ENCODE measurements around the gene BRINP1.
A peak's percentile ranks its signal among the peaks of the same experiment; 100 is the strongest.

The BRINP1 gene

GRCh38 chr9:119368681-119369581 is at the start of gene BRINP1:
Gene BRINP1, minus strand, starts transcription at chr9:119369435. Its CDS starts 56,080 bp downstream, at chr9:119313355.
- DNase-seq = peak; percentile 36

- DNase-seq = no peak
These were observed 49.5 kb upstream of the BRINP1 start for GRCh38 chr9:119418721-119419120.

- no peak for DNase-seq
These were observed 47.6 kb upstream of the BRINP1 start for GRCh38 chr9:119416793-119417192.

GRCh38 chr9:119412399-119412798 is 43.2 kb upstream of the BRINP1 start:
- DNase-seq = no peak

GRCh38 chr9:119409552-119409951 is 40.3 kb upstream of the BRINP1 start:
- no peak for DNase-seq

GRCh38 chr9:119400606-119401005 is 31.4 kb upstream of the BRINP1 start:
- no peak for DNase-seq

GRCh38 chr9:119398350-119398749 is 29.1 kb upstream of the BRINP1 start:
- no peak for DNase-seq

- DNase-seq = no peak
These were observed 22.6 kb upstream of the BRINP1 start for GRCh38 chr9:119391878-119392277.

- DNase-seq = peak; percentile 39
These were observed 6.7 kb upstream of the BRINP1 start for GRCh38 chr9:119375892-119376291.

GRCh38 chr9:119372951-119373350 is 3.7 kb upstream of the BRINP1 start:
- no peak for DNase-seq

- DNase-seq = no peak
These were observed 1.6 kb upstream of the BRINP1 start for GRCh38 chr9:119370816-119371215.

- DNase-seq = no peak
These were observed 588 bp upstream of the BRINP1 start for GRCh38 chr9:119369680-119370366.

- no peak for DNase-seq
These were observed 1.1 kb downstream of the BRINP1 start for GRCh38 chr9:119368179-119368578.

GRCh38 chr9:119367683-119368075 is 1.6 kb downstream of the BRINP1 start:
- DNase-seq = peak; percentile 13

GRCh38 chr9:119366909-119367682 is 2.1 kb downstream of the BRINP1 start:
- DNase-seq = no peak

- DNase-seq = peak; percentile 66
These were observed 3.8 kb downstream of the BRINP1 start for GRCh38 chr9:119365291-119366027.

GRCh38 chr9:119360237-119360636 is 9.0 kb downstream of the BRINP1 start:
- no peak for DNase-seq

GRCh38 chr9:119357336-119358096 is 11.7 kb downstream of the BRINP1 start:
- no peak for DNase-seq

- DNase-seq = no peak
These were observed 19.8 kb downstream of the BRINP1 start for GRCh38 chr9:119349351-119349825.

GRCh38 chr9:119343059-119343990 is 25.9 kb downstream of the BRINP1 start:
- no peak for DNase-seq
